Neural cell (in vitro differentiated cells): Measurements from ENCODE around the gene KLHL36. TPM values are rescaled to one million over a fixed set of nuclear protein-coding genes. Genes with fewer than 3 reads are reported as not detected.

Experiments used
- H2AFZ ChIP-seq: fragments of 200-600, 300-800 bp; sonication (generic), shearing (Covaris generic); 2 replicates; pipeline ENCODE4 v1.6.0; 2014; ENCODE audit warnings: low read depth, mild to moderate bottlenecking, antibody characterized with exemption, low read length, moderate library complexity
- H3F3A ChIP-seq: fragments of 200-600 bp; shearing (Covaris generic); 2 replicates; pipeline ENCODE4 v1.6.1; 2016; ENCODE audit warnings: mild to moderate bottlenecking, moderate library complexity, mixed read lengths, antibody characterized with exemption, low read length; ENCODE audit not compliant: insufficient read depth, poor library complexity, severe bottlenecking
- H3K27ac ChIP-seq: fragments of 200-600, 300-800 bp; sonication (generic), shearing (Covaris generic); 2 replicates; pipeline ENCODE4 v1.5.1; 2014; ENCODE audit warnings: mild to moderate bottlenecking, low read length, moderate library complexity
- H3K27me3 ChIP-seq: fragments of 300-800, 200-600 bp; sonication (generic), shearing (Covaris generic); 2 replicates; pipeline ENCODE4 v1.6.0; 2014; ENCODE audit warnings: mild to moderate bottlenecking, low read depth, low read length, moderate library complexity; ENCODE audit not compliant: insufficient read depth
- H3K36me3 ChIP-seq: fragments of 300-800, 200-600 bp; sonication (generic), shearing (Covaris generic); 2 replicates; pipeline ENCODE4 v1.5.1; 2014; ENCODE audit warnings: mild to moderate bottlenecking, antibody characterized with exemption, low read length, moderate library complexity; ENCODE audit not compliant: insufficient read depth
- H3K4me2 ChIP-seq: fragments of 300-800, 200-600 bp; sonication (generic), shearing (Covaris generic); 2 replicates; pipeline ENCODE4 v1.6.0; 2014; ENCODE audit warnings: mild to moderate bottlenecking, low read length
- H3K4me3 ChIP-seq: fragments of 300-800, 200-600 bp; sonication (generic), shearing (Covaris generic); 2 replicates; pipeline ENCODE4 v1.5.1; 2014; ENCODE audit warnings: mild to moderate bottlenecking, low read length, moderate library complexity
- H3K79me2 ChIP-seq: fragments of 200-600 bp; shearing (Covaris generic); replicated peaks from 2 replicates; pipeline ENCODE4 v1.6.0; 2014; ENCODE audit warnings: mild to moderate bottlenecking, low read length, moderate library complexity; ENCODE audit not compliant: insufficient read depth
- H3K9ac ChIP-seq: fragments of 300-800, 200-600 bp; sonication (generic), shearing (Covaris generic); 2 replicates; pipeline ENCODE4 v1.6.1; 2016; ENCODE audit warnings: mild to moderate bottlenecking, low read length, mixed read lengths
- H3K9me2 ChIP-seq: fragments of 200-600 bp; shearing (Covaris generic); 2 replicates; pipeline ENCODE4 v1.6.1; 2016; ENCODE audit warnings: mild to moderate bottlenecking, low read length, mixed read lengths; ENCODE audit not compliant: insufficient read depth
- H3K9me3 ChIP-seq: fragments of 200-600, 300-800 bp; sonication (generic), shearing (Covaris generic); 2 replicates; pipeline ENCODE4 v1.6.1; 2016; ENCODE audit warnings: mild to moderate bottlenecking, mixed run types, low read length, moderate library complexity, mixed read lengths
- H4K20me1 ChIP-seq: fragments of 200-600 bp; shearing (Covaris generic); 2 replicates; pipeline ENCODE4 v1.6.1; 2016; ENCODE audit warnings: mild to moderate bottlenecking, mixed run types; ENCODE audit not compliant: insufficient read depth
- CTCF ChIP-seq: fragments of 450-650 bp; IDR thresholded peaks from 2 replicates; pipeline ENCODE4 v1.5.1; 2014; ENCODE audit warnings: antibody characterized with exemption, mild to moderate bottlenecking, moderate library complexity; ENCODE audit not compliant: poor library complexity, severe bottlenecking
- EP300 ChIP-seq: fragments of 450-650 bp; conservative IDR thresholded peaks from 2 replicates; pipeline ENCODE4 v1.6.1; 2014; ENCODE audit warnings: antibody characterized with exemption, mild to moderate bottlenecking, moderate library complexity; ENCODE audit not compliant: poor library complexity, severe bottlenecking
- EZH2 ChIP-seq: fragments of 200-600, 300-800 bp; shearing (Covaris generic), sonication (generic); IDR thresholded peaks from 2 replicates; pipeline ENCODE4 v1.6.1; 2014; ENCODE audit warnings: antibody characterized with exemption, low read length, borderline replicate concordance, mild to moderate bottlenecking; ENCODE audit not compliant: insufficient read depth, poor library complexity, severe bottlenecking
- MXI1 ChIP-seq: fragments of 450-650 bp; conservative IDR thresholded peaks from 2 replicates; pipeline ENCODE4 v1.6.1; 2014; ENCODE audit warnings: antibody characterized with exemption, mild to moderate bottlenecking; ENCODE audit not compliant: poor library complexity, severe bottlenecking
- POLR2AphosphoS5 ChIP-seq: IDR thresholded peaks from 2 replicates; pipeline ENCODE4 v1.6.1; 2012
- RAD21 ChIP-seq: fragments of 450-650 bp; conservative IDR thresholded peaks from 2 replicates; pipeline ENCODE4 v1.6.1; 2014; ENCODE audit warnings: antibody characterized with exemption, mild to moderate bottlenecking, moderate library complexity
- REST ChIP-seq: IDR thresholded peaks from 2 replicates; pipeline ENCODE4 v1.6.1; 2012; ENCODE audit warnings: borderline replicate concordance
- SMC3 ChIP-seq: fragments of 450-650 bp; conservative IDR thresholded peaks from 2 replicates; pipeline ENCODE4 v1.6.1; 2014; ENCODE audit warnings: antibody characterized with exemption, mild to moderate bottlenecking, moderate library complexity; ENCODE audit not compliant: poor library complexity
- TAF1 ChIP-seq: IDR thresholded peaks from 2 replicates; pipeline ENCODE4 v1.6.1; 2012; ENCODE audit warnings: low read depth
- polyA plus RNA-seq: library from polyadenylated mRNA; depleted of rRNA; stranded (reverse); fragments of >200 nt; gene quantifications from 2 replicates; pipeline ENCODE4 v1.2.3, GENCODE V29; 2014

Gene KLHL36
- polyA plus RNA-seq, 1 donor from 2014 or later = 43.8 TPM

- Histone ChIP-seq H3K9ac (no peak overlapping the region), H3F3A (no peaks in the 10 kb centered on the region), H3K9me3 (peaks cover 3% of the 10 kb centered on the region), H2AFZ (no peak overlapping the region), H3K4me2 (no peak overlapping the region), H3K36me3 (no peaks in the 10 kb centered on the region), H3K79me2 (peaks cover 8% of the 10 kb centered on the region), H3K4me3 (no peak overlapping the region), H3K9me2 (no peaks in the 10 kb centered on the region), H3K27ac (no peak overlapping the region), H3K27me3 (no peaks in the 10 kb centered on the region), H4K20me1 (no peaks in the 10 kb centered on the region)
- TF ChIP-seq EZH2 (no peak), SMC3 (no peak)
Measured at GRCh38 chr16:84603940-84604339, 44.4 kb upstream of the KLHL36 start.

GRCh38 chr16:84604477-84605013, 43.8 kb upstream of the KLHL36 start:
- TF ChIP-seq MXI1 (no peak), REST (no peak), RAD21 (no peak), TAF1 (no peak), CTCF (no peak), POLR2AphosphoS5 (no peak), EZH2 (no peak), EP300 (no peak), SMC3 (no peak)
- Histone ChIP-seq H3K4me2 (no peak overlapping the region), H4K20me1 (no peaks in the 10 kb centered on the region), H2AFZ (no peak overlapping the region), H3K27me3 (no peaks in the 10 kb centered on the region), H3F3A (no peaks in the 10 kb centered on the region), H3K27ac (no peak overlapping the region), H3K9ac (no peak overlapping the region), H3K9me2 (no peaks in the 10 kb centered on the region), H3K9me3 (peaks cover 3% of the 10 kb centered on the region), H3K36me3 (no peaks in the 10 kb centered on the region), H3K4me3 (no peak overlapping the region), H3K79me2 (peaks cover 11% of the 10 kb centered on the region)
